SK-MEL-5 (cell line): ENCODE results near the gene GPER1. TPM values are rescaled to one million over a fixed set of nuclear protein-coding genes. Genes with fewer than 3 reads are reported as not detected.

Experiments used
- DNase-seq: peaks from one replicate; pipeline ENCODE4 v3.0.0-alpha.2; 2016; ENCODE audit warnings: low read depth, low spot score
- in situ Hi-C: cut with HindIII; loops from 2 replicates; pipeline ENCODE4 v1.10.0; 2016; ENCODE audit warnings: low sequenced_read_pairs, high pct_unique_total_duplicates, low pct_unique_long_range_greater_than_20kb
- total RNA-seq: library from RNA; depleted of rRNA; stranded (reverse); fragments of >200 nt; shearing (Covaris generic); gene quantifications from 2 replicates; pipeline ENCODE4 v1.2.3, GENCODE V29; 2014

The GPER1 gene
- total RNA-seq, 1 experiment from 2014 or later, result 0.13 TPM

GRCh38 chr7:1052031-1052818, 35.7 kb upstream of the GPER1 start:
- no peak for DNase-seq
- in situ Hi-C loops, result no loop called here

GRCh38 chr7:1053002-1053411, 34.9 kb upstream of the GPER1 start:
- DNase-seq, result no peak
- in situ Hi-C loops, result no loop called here

GRCh38 chr7:1053816-1054370, 34.0 kb upstream of the GPER1 start:
- in situ Hi-C loops, result no loop called here
- no peak for DNase-seq

- in situ Hi-C loops, result no loop called here
- DNase-seq, result peak; percentile 68
These were observed 33.5 kb upstream of the GPER1 start for GRCh38 chr7:1054438-1054837.

- in situ Hi-C loops, result no loop called here
- DNase-seq, result no peak
These were observed 33.0 kb upstream of the GPER1 start for GRCh38 chr7:1054861-1055450.

GRCh38 chr7:1055491-1055955, 32.4 kb upstream of the GPER1 start:
- in situ Hi-C loops, result no loop called here

GRCh38 chr7:1055956-1056784, 31.7 kb upstream of the GPER1 start:
- DNase-seq, result no peak
- in situ Hi-C loops, result no loop called here

More at GRCh38 chr7:1055491-1055955, 32.4 kb upstream of the GPER1 start:
- no peak for DNase-seq

GRCh38 chr7:1056785-1057410, 31.0 kb upstream of the GPER1 start:
- in situ Hi-C loops, result no loop called here
- no peak for DNase-seq

- in situ Hi-C loops, result no loop called here
- no peak for DNase-seq
These were observed 30.3 kb upstream of the GPER1 start for GRCh38 chr7:1057416-1058291.

- in situ Hi-C loops, result no loop called here
- DNase-seq, result no peak
These were observed 29.6 kb upstream of the GPER1 start for GRCh38 chr7:1058311-1058710.

- in situ Hi-C loops, result no loop called here
- no peak for DNase-seq
These were observed 29.1 kb upstream of the GPER1 start for GRCh38 chr7:1058821-1059199.

- in situ Hi-C loops, result no loop called here
- DNase-seq, result peak; percentile 29
These were observed 28.5 kb upstream of the GPER1 start for GRCh38 chr7:1059200-1060091.

- DNase-seq, result no peak
- in situ Hi-C loops, result no loop called here
These were observed 27.4 kb upstream of the GPER1 start for GRCh38 chr7:1060315-1061072.

GRCh38 chr7:1061180-1061579, 26.7 kb upstream of the GPER1 start:
- in situ Hi-C loops, result no loop called here
- DNase-seq, result no peak
